COLO829 (cell line): ENCODE results near the gene MAP4.

ENCODE experiments used
- DNase-seq: peaks from one replicate; pipeline ENCODE4 v3.0.0; 2012; ENCODE audit warnings: low spot score

Gene MAP4

DNA sequence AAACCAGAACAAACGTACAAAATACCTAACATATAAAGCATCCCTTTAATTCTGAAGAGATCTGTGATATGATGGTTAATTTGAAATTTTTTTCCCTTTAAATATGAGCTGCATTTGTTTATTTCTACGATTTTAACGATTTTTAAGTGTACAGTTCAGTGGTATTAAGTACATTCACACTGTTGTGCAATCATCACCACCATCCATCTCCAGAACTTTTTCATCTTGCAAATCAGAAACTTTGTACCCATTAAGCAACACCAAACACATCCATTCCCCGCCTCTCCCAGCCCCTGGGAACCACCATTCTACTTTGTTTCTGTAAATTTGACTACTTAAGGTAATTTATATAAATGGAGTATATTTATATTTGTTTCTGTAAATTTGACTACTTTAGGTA, 51.5 kb downstream of the MAP4 start:
- DNase-seq: no peak

DNA sequence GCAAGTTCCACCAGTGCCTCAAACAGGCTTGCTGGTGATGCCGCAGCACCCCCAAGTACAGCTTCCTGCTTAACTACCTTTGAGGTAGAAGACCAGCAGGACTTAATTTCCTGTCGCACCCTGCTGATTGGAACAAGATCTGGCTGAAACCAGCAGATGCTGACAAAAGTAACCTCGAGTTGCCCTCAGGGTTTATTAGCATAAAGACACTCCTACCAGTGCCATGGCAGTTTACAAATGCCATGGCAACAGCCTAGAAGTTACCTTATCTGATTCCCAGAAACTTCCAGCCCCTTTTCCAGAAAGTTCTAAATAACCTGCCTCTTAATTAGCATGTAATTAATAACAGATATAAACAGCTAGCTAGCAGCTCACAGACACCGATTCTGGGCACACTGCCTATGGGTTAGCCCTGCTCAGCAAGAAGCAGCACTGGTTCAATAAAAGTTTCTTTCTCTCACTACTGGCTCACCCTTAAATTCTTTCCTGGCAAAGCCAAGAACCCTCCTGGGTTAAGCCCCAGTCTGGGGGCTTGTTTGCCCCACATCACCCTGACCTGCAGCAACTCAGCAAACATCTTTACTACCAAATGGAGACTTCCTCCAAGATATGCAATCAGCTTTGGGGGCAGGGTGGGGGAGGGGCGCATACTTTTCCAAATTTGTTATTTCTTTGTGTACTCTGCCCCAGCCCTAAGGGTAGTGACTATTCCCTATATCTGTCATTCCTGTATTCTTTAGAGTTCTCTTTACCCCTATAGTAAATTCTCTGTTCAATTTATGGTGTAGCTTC, 54.2 kb downstream of the MAP4 start:
- peak; percentile 30 for DNase-seq

GRCh38 chr3:47961036-47961435, 55.2 kb downstream of the MAP4 start:
- no peak for DNase-seq

DNA sequence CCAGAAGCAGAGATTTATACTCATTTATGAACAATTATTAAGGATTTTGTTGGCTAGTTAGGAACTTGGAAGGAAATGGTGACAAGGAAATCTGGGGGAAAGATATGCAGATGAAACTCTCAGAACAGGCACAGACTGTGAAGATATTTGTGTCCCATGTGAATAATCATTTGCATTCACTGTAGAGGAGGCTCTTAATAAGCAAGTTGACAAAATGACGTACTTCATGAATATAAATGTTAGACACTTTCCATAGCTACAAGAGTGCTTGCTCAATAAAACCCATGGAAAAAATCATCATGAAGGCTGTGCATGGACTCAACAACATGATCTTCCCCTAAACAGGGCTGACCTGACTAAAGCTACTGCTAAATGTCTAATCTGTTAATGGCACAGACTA, 59.7 kb downstream of the MAP4 start:
- DNase-seq: no peak

GRCh38 chr3:47954567-47954966, 61.6 kb downstream of the MAP4 start:
- DNase-seq: no peak

- no peak for DNase-seq
These were observed 65.6 kb downstream of the MAP4 start for GRCh38 chr3:47950453-47951169.

GRCh38 chr3:47949979-47950378, 66.2 kb downstream of the MAP4 start:
- no peak for DNase-seq

DNA sequence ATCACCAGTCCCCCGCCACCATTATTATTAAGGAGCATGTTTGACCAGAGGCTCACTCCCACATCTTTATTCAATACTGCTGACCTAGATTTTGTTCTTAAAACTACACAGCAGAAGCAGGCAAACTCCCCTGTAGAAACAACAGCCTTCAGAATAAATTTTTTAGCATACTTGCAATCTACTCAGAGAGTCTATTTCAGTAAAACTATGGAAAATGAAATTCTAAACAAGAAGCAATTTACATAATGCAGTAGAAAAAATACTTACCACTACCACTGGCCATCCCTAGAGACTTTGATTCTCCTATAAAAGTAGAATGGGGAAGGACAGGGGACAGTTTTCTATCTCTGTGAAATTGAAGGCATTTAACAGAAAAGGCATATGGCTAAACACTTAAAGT, 76.0 kb downstream of the MAP4 start:
- DNase-seq: no peak

DNA sequence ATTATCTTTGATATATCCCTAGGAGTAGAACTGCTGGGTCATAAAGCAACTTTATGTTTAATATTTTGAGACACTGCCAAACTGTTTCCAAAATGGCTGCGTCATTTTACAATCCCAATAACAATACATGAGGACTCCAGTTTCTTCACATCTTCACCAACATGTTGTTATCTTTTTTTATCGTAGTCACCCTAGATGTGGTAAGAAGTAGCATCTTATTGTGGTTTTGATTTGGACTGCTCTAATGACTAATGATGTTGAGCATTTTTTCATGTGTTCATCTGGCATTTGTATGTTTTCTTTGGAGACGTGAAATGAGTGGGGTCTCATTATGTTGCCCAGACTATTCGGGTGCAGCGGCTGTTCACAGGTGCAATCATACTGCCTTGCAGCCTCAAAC, 83.8 kb downstream of the MAP4 start:
- DNase-seq: no peak

- DNase-seq: no peak
These were observed 85.2 kb downstream of the MAP4 start for GRCh38 chr3:47930979-47931378.

- no peak for DNase-seq
These were observed 99.5 kb downstream of the MAP4 start for GRCh38 chr3:47916696-47917095.

DNA sequence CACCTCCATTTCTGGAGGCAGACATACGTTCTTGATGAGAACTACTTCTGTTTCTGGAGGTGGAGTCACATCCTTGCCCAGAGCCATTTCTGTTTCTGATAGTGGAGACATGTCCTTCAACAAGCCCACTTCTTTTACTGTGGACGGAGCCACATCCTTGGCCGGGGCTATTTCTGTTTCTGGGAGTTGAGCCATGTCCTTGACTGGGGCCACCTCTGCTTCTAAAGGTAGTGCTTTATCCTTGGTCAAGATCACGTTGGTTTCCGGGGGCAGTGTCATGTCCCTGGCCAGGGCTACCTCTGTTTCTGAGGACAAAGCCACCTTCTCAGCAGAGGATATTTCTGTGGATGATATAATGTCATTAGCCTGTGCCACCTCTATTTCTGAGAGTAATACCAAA, 100.0 kb downstream of the MAP4 start:
- no peak for DNase-seq

GRCh38 chr3:47912006-47912504, 104.2 kb downstream of the MAP4 start:
- no peak for DNase-seq

- DNase-seq: peak; percentile 53
These were observed 105.3 kb downstream of the MAP4 start for GRCh38 chr3:47910777-47911440.

DNA sequence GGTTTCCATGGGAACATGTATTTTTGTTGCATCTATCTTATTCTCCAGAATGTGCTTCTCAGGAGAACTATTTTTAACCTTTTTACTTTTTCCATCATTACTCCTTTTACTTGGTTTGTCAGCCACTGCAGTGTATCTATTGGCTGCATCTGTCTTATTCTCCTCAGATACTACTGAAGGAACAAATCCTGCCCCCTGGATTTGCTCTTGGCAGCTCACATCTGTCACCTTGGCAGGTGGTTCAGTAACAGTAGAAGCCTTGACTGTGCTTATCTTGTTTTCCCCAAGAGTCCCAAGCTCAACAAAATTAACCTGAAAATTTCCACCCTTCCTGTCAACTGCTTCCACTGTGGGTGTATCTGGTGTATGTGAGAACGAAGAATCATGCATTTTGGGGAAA, 106.0 kb downstream of the MAP4 start:
- no peak for DNase-seq

GRCh38 chr3:47909607-47910006, 106.6 kb downstream of the MAP4 start:
- DNase-seq: no peak

GRCh38 chr3:47908744-47909143, 107.5 kb downstream of the MAP4 start:
- DNase-seq: no peak

- no peak for DNase-seq
These were observed 108.4 kb downstream of the MAP4 start for GRCh38 chr3:47907784-47908183.

- no peak for DNase-seq
These were observed 113.5 kb downstream of the MAP4 start for GRCh38 chr3:47902746-47903145.

DNA sequence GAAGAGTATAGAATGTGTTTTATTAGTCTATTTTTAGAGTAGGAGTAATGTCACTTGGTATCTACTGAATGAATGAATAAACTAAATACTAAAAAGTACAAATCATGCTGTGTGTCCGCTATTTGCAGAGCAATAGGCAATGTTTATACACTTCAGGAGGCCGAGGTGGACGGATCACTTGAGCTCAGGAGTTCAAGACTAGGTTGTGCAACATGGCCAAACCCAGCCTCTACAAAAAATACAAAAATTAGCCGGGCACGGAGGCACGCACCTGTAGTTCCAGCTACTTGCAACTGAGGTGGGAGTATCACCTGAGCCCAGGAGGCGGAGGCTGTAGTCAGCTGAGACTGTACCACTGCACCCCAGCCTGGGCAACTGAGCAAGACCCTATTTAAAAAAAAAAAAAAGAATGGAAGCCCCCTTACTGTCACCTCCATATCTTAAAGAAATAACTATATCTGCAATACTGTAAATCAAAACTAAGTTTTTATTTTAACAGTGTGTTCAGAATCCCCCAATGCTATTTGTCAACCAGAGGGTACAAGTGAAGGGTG, 114.9 kb downstream of the MAP4 start:
- no peak for DNase-seq

DNA sequence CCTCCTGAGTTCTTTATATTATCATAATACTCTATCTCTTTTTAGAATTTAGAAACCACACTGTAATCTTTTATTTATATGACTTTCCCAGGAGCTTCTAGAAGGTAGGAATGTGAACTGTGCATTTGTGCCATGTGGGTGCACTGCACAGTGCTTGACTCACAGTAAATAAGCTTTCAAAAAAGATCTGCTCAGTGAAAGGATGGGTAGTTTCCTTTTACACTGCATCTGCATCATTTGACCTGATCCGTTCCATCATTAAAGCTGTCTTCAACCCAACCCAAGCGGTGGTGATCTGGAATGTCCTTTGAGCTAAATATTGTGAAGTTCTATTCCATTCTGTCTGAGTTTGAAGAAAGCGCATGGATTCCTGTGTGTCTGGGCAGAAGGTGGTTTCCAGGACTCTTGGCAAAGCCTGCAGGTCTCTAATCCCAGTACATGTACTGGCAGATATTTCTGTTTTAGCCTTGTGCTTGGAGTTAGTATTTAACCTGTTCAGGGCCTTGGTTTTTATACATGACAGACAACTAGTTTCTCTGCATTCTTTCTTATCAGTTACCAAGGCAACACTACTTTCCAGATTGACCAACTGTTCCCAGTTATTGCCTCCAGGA, 116.6 kb downstream of the MAP4 start:
- DNase-seq: no peak

- DNase-seq: no peak
These were observed 118.3 kb downstream of the MAP4 start for GRCh38 chr3:47897954-47898353.
